C4-2B (cell line): Measurements from ENCODE around the gene JAKMIP3.

Source experiments
- H3K27ac ChIP-seq: fragments of 450-650 bp; 2 replicates; pipeline ENCODE4 v1.5.1; 2017
- CTCF ChIP-seq: fragments of 450-650 bp; conservative IDR thresholded peaks from 2 replicates; pipeline ENCODE4 v1.5.1; 2017; ENCODE audit warnings: mild to moderate bottlenecking
- ZFX ChIP-seq: fragments of 450-650 bp; IDR thresholded peaks from 2 replicates; pipeline ENCODE4 v1.6.1; 2017

JAKMIP3 gene

GRCh38 chr10:132022241-132022640 lies 43.5 kb upstream of the JAKMIP3 start:
- no peak overlapping the region; the same call in 1 of the 2 replicates for H3K27ac ChIP-seq
- no peak for TF ChIP-seq ZFX
- no peak for TF ChIP-seq CTCF

- no peak for TF ChIP-seq ZFX
- TF ChIP-seq CTCF: peak; percentile 98
- peak overlapping the region; percentile 15 for H3K27ac ChIP-seq
These were observed 42.5 kb upstream of the JAKMIP3 start for GRCh38 chr10:132023092-132023811.

DNA sequence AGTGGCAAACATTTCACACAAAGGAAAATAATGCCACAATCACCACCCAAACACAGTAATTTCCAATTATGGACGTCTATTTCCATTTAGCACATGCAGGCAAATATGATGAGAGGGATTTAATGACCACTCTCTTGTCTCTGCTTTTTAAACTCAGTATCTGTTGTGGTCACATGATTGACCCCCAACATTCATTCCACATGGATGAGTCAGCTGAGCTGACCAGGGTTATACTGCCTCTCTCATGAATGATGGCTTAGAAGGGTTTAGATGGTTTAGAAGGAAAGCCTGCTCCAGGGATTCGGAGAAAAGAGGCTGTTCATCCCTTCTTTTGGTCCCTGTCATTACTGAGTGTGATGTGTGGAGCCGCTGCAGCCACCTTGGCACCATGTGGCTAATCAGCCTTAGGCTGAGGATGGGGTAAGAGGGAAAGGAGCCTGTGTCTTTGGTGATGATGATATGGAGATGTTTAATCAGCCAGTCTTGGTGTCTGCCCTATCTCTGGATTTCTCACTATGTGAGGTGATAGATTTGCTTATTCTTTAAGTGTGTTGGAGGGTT lies 38.2 kb upstream of the JAKMIP3 start:
- TF ChIP-seq ZFX (no peak), CTCF (no peak)
- H3K27ac ChIP-seq: no peak overlapping the region

DNA sequence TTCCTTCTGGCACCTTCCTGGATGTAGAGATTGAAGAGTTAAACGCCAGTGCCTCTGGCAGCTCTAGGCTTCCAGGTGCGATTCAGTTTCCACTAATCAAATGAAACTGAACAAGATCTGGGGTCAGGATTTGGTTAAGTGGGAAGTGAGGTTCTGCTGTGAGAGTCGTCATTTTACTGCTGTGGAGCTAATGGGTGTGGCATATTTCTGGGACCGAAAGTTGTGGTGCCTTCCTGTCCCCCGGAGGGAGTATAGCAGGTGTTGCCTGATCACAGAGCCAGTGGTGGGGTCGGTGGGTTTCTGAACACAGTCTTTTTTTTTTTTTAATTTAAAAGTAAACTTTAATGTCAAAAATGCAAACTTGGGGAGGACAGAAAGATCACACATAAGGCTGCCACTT lies 37.0 kb upstream of the JAKMIP3 start:
- no peak overlapping the region for H3K27ac ChIP-seq

DNA sequence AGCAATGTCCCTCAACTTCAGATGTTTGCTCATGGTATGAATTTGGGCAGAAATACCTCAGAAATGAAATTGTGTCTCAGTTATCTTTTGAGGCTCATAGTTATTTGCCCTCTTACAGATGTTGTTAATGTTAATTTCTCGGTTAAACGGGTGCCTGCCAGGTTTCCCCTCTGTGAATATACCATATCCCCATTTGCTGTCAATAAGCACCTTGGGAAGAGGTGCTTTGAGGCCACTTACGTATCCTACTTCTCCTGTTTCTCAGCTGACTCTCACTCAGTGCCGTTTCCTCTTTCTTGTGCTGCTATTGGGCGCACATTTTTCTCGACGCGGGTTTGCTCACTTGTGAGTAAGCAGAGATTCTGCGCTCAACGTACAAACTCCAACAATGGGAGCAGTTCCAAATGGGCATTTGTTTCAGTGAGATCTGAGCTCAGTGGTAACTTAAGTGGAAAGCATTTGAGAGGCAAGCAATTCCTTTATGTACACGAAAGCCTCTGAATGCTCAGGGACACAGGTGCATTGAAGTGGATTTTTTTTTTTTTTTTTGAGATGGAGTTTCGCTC lies 34.8 kb upstream of the JAKMIP3 start:
- no peak overlapping the region for H3K27ac ChIP-seq
- TF ChIP-seq ZFX (no peak), CTCF (no peak)

More for the DNA sequence above, 37.0 kb upstream of the JAKMIP3 start:
- TF ChIP-seq ZFX: no peak
- no peak for TF ChIP-seq CTCF

GRCh38 chr10:132033632-132034031 lies 32.1 kb upstream of the JAKMIP3 start:
- no peak overlapping the region for H3K27ac ChIP-seq
- TF ChIP-seq ZFX (no peak), CTCF (no peak)

- no peak overlapping the region for H3K27ac ChIP-seq
- TF ChIP-seq CTCF: no peak
- TF ChIP-seq ZFX: no peak
These were observed 30.3 kb upstream of the JAKMIP3 start for GRCh38 chr10:132035476-132035875.
